LoVo (cell line): ENCODE results near the gene WDR82.

ENCODE experiments used
- DNase-seq: peaks from one replicate; pipeline ENCODE4 v3.0.0-alpha.2; 2016; ENCODE audit warnings: low spot score

WDR82 gene

GRCh38 chr3:52223449-52224408 lies 54.7 kb downstream of the WDR82 start:
- no peak for DNase-seq

- DNase-seq = no peak
Measured at GRCh38 chr3:52222319-52223221, 55.9 kb downstream of the WDR82 start.

- no peak for DNase-seq
Measured at GRCh38 chr3:52221563-52222318, 56.7 kb downstream of the WDR82 start.

GRCh38 chr3:52221141-52221562 lies 57.3 kb downstream of the WDR82 start:
- DNase-seq = no peak

- peak; percentile 78 for DNase-seq
Measured at GRCh38 chr3:52220380-52221026, 57.9 kb downstream of the WDR82 start.

GRCh38 chr3:52218937-52219650 lies 59.4 kb downstream of the WDR82 start:
- no peak for DNase-seq

- no peak for DNase-seq
Measured at GRCh38 chr3:52218454-52218853, 60.0 kb downstream of the WDR82 start.

- no peak for DNase-seq
Measured at GRCh38 chr3:52218026-52218425, 60.4 kb downstream of the WDR82 start.

- no peak for DNase-seq
Measured at GRCh38 chr3:52217409-52217805, 61.0 kb downstream of the WDR82 start.

GRCh38 chr3:52216585-52217408 lies 61.7 kb downstream of the WDR82 start:
- peak; percentile 94 for DNase-seq

GRCh38 chr3:52215351-52215750 lies 63.1 kb downstream of the WDR82 start:
- DNase-seq = no peak

GRCh38 chr3:52213901-52214300 lies 64.5 kb downstream of the WDR82 start:
- DNase-seq = no peak

GRCh38 chr3:52213005-52213404 lies 65.4 kb downstream of the WDR82 start:
- no peak for DNase-seq

- DNase-seq = no peak
Measured at GRCh38 chr3:52211268-52211891, 67.1 kb downstream of the WDR82 start.

- no peak for DNase-seq
Measured at GRCh38 chr3:52210550-52211046, 67.9 kb downstream of the WDR82 start.

- DNase-seq = no peak
Measured at GRCh38 chr3:52210037-52210436, 68.4 kb downstream of the WDR82 start.

GRCh38 chr3:52208556-52208955 lies 69.9 kb downstream of the WDR82 start:
- no peak for DNase-seq

GRCh38 chr3:52205727-52206372 lies 72.6 kb downstream of the WDR82 start:
- DNase-seq = no peak
